H1 (cell line): ENCODE measurements around the gene GLDC. TPM values are rescaled to one million over a fixed set of nuclear protein-coding genes. Genes with fewer than 3 reads are reported as not detected.

Source experiments
- CTCF ChIA-PET: fragments of 300-600 bp; sonication (Branson Sonifier 250); formaldehyde crosslinking; loops from one replicate; lab custom pipeline; 2021; ENCODE audit not compliant: partially characterized antibody; lab: Charles Lee
- POLR2A ChIA-PET: fragments of 300-600 bp; sonication (Branson Sonifier 250); formaldehyde crosslinking; loops from one replicate; lab custom pipeline; 2021; ENCODE audit warnings: inconsistent platforms; ENCODE audit not compliant: partially characterized antibody; lab: Charles Lee
- DNase-seq, 2 experiments: peaks; one replicate each; pipeline versions ENCODE4 v3.0.0 to v3.0.0-alpha.2; 2010 to 2022; ENCODE audit warnings: low spot score in 2 of 2, low read depth in 1 of 2, mixed read lengths in 1 of 2
- FAIRE-seq: peaks from 2 replicates; lab custom pipeline; 2011; peaks lifted over from hg19 to GRCh38; lab: Jason Lieb, UNC
- H2AFZ ChIP-seq: 2 replicates; pipeline ENCODE4 v1.8.1; 2012; ENCODE audit warnings: low read length, inconsistent platforms
- H2AK5ac ChIP-seq: 2 replicates; pipeline ENCODE4 v1.6.1; 2013; ENCODE audit warnings: low read depth, low read length
- H2BK120ac ChIP-seq: replicated peaks from 2 replicates; pipeline ENCODE3; 2013; ENCODE audit warnings: low read depth, low read length, inconsistent platforms
- H2BK12ac ChIP-seq: 2 replicates; pipeline ENCODE4 v1.6.1; 2013; ENCODE audit warnings: low read depth, low read length
- H2BK15ac ChIP-seq: 2 replicates; pipeline ENCODE4 v1.6.1; 2013; ENCODE audit warnings: low read length
- H2BK20ac ChIP-seq: 2 replicates; pipeline ENCODE4 v1.6.1; 2013; ENCODE audit warnings: low read length
- H2BK5ac ChIP-seq: 2 replicates; pipeline ENCODE4 v1.6.1; 2013; ENCODE audit warnings: low read depth, low read length
- H3K14ac ChIP-seq: 2 replicates; pipeline ENCODE4 v1.6.1; 2013; ENCODE audit warnings: inconsistent platforms; ENCODE audit not compliant: insufficient read length
- H3K18ac ChIP-seq: 2 replicates; pipeline ENCODE4 v1.6.1; 2013; ENCODE audit warnings: low read length; ENCODE audit errors: extremely low read depth
- H3K23ac ChIP-seq: 2 replicates; pipeline ENCODE4 v1.6.1; 2013; ENCODE audit warnings: inconsistent platforms; ENCODE audit not compliant: insufficient read length
- H3K23me2 ChIP-seq: 2 replicates; pipeline ENCODE4 v1.6.1; 2013; ENCODE audit warnings: low read depth, low read length
- H3K27ac ChIP-seq: 2 replicates; pipeline ENCODE4 v1.6.1; 2011; ENCODE audit warnings: low read depth, low read length, inconsistent platforms
- H3K27me3 ChIP-seq, 4 experiments: replicated peaks in 1 of 4; 1 replicate in 1 of 4; 2 replicates in 3 of 4; pipeline versions ENCODE4 v1.6.1 to v1.8.1; 2011 to 2013; ENCODE audit warnings: low read length in 3 of 4, mild to moderate bottlenecking in 3 of 4, inconsistent platforms in 2 of 4, mixed read lengths in 2 of 4, moderate library complexity in 1 of 4; ENCODE audit not compliant: control insufficient read depth in 3 of 4, insufficient read depth in 3 of 4; ENCODE audit errors: extremely low read depth in 1 of 4
- H3K36me3 ChIP-seq, 4 experiments: 2 replicates each; pipeline versions ENCODE4 v1.6.1 to v1.8.1; 2011 to 2013; ENCODE audit warnings: mild to moderate bottlenecking in 4 of 4, low read length in 3 of 4, moderate library complexity in 2 of 4, control low read depth in 1 of 4, inconsistent platforms in 1 of 4; ENCODE audit not compliant: insufficient read depth in 4 of 4, control insufficient read depth in 2 of 4
- H3K4ac ChIP-seq: replicated peaks from 2 replicates; pipeline ENCODE3; 2013; ENCODE audit warnings: low read length, low read depth, mixed read lengths, inconsistent platforms; ENCODE audit not compliant: insufficient read length
- H3K4me1 ChIP-seq, 4 experiments: replicated peaks in 1 of 4; 1 replicate in 1 of 4; 2 replicates in 3 of 4; pipeline versions ENCODE4 v1.6.1 to v1.8.1; 2011 to 2013; ENCODE audit warnings: low read length in 3 of 4, inconsistent platforms in 2 of 4, mixed read lengths in 1 of 4; ENCODE audit not compliant: insufficient read depth in 4 of 4, control insufficient read depth in 3 of 4
- H3K4me2 ChIP-seq, 2 experiments: 2 replicates each; pipeline versions ENCODE4 v1.6.1 to v1.8.1; 2011 to 2013; ENCODE audit warnings: low read depth in 2 of 2, low read length in 2 of 2, control low read depth in 1 of 2, inconsistent platforms in 1 of 2, mild to moderate bottlenecking in 1 of 2; ENCODE audit not compliant: insufficient read depth in 1 of 2
- H3K4me3 ChIP-seq, 4 experiments: fragments of 200-600, 300-600 bp in 1 of 4; sonication (generic), shearing (Covaris generic), sonication (Bioruptor Twin) in 1 of 4; 2 replicates each; pipeline versions ENCODE4 v1.5.1 to v1.8.1; 2011 to 2016; ENCODE audit warnings: low read length in 4 of 4, low read depth in 3 of 4, control low read depth in 2 of 4, inconsistent platforms in 2 of 4, mild to moderate bottlenecking in 2 of 4, mixed read lengths in 1 of 4, moderate library complexity in 1 of 4; ENCODE audit not compliant: insufficient read depth in 2 of 4; ENCODE audit errors: extremely low read depth in 1 of 4
- H3K56ac ChIP-seq: replicated peaks from 2 replicates; pipeline ENCODE3; 2013; ENCODE audit warnings: low read depth, mild to moderate bottlenecking, mixed read lengths, low read length, inconsistent platforms; ENCODE audit not compliant: insufficient read length
- H3K79me1 ChIP-seq: 2 replicates; pipeline ENCODE4 v1.6.1; 2013; ENCODE audit warnings: low read depth, low read length, control low read depth
- H3K79me2 ChIP-seq, 2 experiments: 2 replicates each; pipeline versions ENCODE4 v1.6.1 to v1.8.1; 2012 to 2013; ENCODE audit warnings: low read length in 2 of 2, mild to moderate bottlenecking in 2 of 2, inconsistent platforms in 1 of 2; ENCODE audit not compliant: insufficient read depth in 2 of 2, control insufficient read depth in 1 of 2
- H3K9ac ChIP-seq, 4 experiments: replicated peaks in 1 of 4; 1 replicate in 1 of 4; 2 replicates in 3 of 4; pipeline versions ENCODE4 v1.6.1 to v1.8.1; 2011 to 2013; ENCODE audit warnings: low read depth in 3 of 4, low read length in 3 of 4, control low read depth in 2 of 4, mild to moderate bottlenecking in 2 of 4, moderate library complexity in 2 of 4, inconsistent platforms in 1 of 4; ENCODE audit errors: extremely low read depth in 1 of 4
- H3K9me3 ChIP-seq, 2 experiments: 2 replicates each; pipeline versions ENCODE4 v1.6.1 to v1.8.1; 2012 to 2013; ENCODE audit warnings: mild to moderate bottlenecking in 2 of 2, moderate library complexity in 2 of 2, control low read depth in 1 of 2, inconsistent platforms in 1 of 2, low read depth in 1 of 2, low read length in 1 of 2, mixed read lengths in 1 of 2; ENCODE audit not compliant: insufficient read depth in 2 of 2
- H4K20me1 ChIP-seq, 2 experiments: replicated peaks in 1 of 2; 2 replicates each; pipeline versions ENCODE3 to v1.8.1; 2011 to 2013; ENCODE audit warnings: inconsistent platforms in 2 of 2, low read length in 2 of 2, mild to moderate bottlenecking in 1 of 2; ENCODE audit not compliant: insufficient read depth in 2 of 2, control insufficient read depth in 1 of 2
- H4K5ac ChIP-seq: 2 replicates; pipeline ENCODE4 v1.6.1; 2013; ENCODE audit warnings: low read length, low read depth, mixed read lengths, inconsistent platforms; ENCODE audit not compliant: insufficient read length
- H4K8ac ChIP-seq: 2 replicates; pipeline ENCODE4 v1.8.0; 2013; ENCODE audit warnings: mild to moderate bottlenecking, moderate library complexity, low read length, inconsistent platforms; ENCODE audit not compliant: insufficient read depth; ENCODE audit errors: extremely low read depth
- H4K91ac ChIP-seq: replicated peaks from 2 replicates; pipeline ENCODE3; 2013; ENCODE audit warnings: low read length, mixed read lengths, inconsistent platforms; ENCODE audit not compliant: insufficient read length
- EP300 ChIP-seq, 2 experiments: IDR thresholded peaks; 1 replicate in 1 of 2; 2 replicates in 1 of 2; pipeline ENCODE4 v1.6.1; 2011 to 2012; ENCODE audit warnings: low read depth in 2 of 2, low read length in 2 of 2, mild to moderate bottlenecking in 2 of 2, borderline replicate concordance in 1 of 2, inconsistent platforms in 1 of 2, moderate library complexity in 1 of 2
- GTF2F1 ChIP-seq: IDR thresholded peaks from 2 replicates; pipeline ENCODE4 v1.6.1; 2012; ENCODE audit warnings: low read depth, low read length, improper control_type of control experiment, borderline replicate concordance
- JUN ChIP-seq: IDR thresholded peaks from 2 replicates; pipeline ENCODE4 v1.6.1; 2011; ENCODE audit warnings: low read depth, mild to moderate bottlenecking, improper control_type of control experiment, low read length
- POLR2A ChIP-seq, 2 experiments: IDR thresholded peaks; 1 replicate in 1 of 2; 2 replicates in 1 of 2; pipeline ENCODE4 v1.6.1; 2011; ENCODE audit warnings: low read depth in 2 of 2, low read length in 2 of 2, mild to moderate bottlenecking in 2 of 2; ENCODE audit errors: control extremely low read depth in 1 of 2
- WGBS, 2 experiments: shearing (Covaris generic) in 1 of 2; methylation state at CpG; one replicate each; pipeline versions ENCODE4 v1.1.6 to v1.1.7; 2013 to 2015; ENCODE audit warnings: low lambda C conversion rate in 2 of 2, mixed read lengths in 2 of 2, inconsistent platforms in 1 of 2, low coverage in 1 of 2, missing lambda C conversion rate in 1 of 2; ENCODE audit not compliant: insufficient replicate concordance in 2 of 2, insufficient coverage in 1 of 2, insufficient read length in 1 of 2; ENCODE audit errors: extremely low coverage in 1 of 2, missing lambda C conversion rate in 1 of 2; 5-methylcytosine and 5-hydroxymethylcytosine counted together
- polyA plus RNA-seq, 7 experiments: library from polyadenylated mRNA; depleted of rRNA in 3 of 7; stranded (reverse) in 5 of 7; unstranded in 2 of 7; fragments of >200 nt in 5 of 7; fragments of 200-250 nt in 2 of 7; gene quantifications; 1 replicate in 5 of 7; 2 replicates in 1 of 7; 4 replicates in 1 of 7; pipeline versions ENCODE4 v1.2.1 to v1.2.3, GENCODE V29; 2011 to 2013; ENCODE audit warnings: missing spikeins in 2 of 7, mixed read lengths in 2 of 7
- total RNA-seq: library from RNA; stranded (reverse); fragmentation: NEBNext Ultra II Directional; extraction: Animal tissue kit (Norgen Biotek cat#: 25700); gene quantifications from 2 replicates; pipeline ENCODE4 v1.2.1, GENCODE V29; 2021

Gene GLDC
- total and polyA plus RNA-seq, 2 of the 8 experiments (the other 6 are each of a cell fraction or from before 2014, with no cell fraction given), result 48.8 to 101 TPM

- Histone ChIP-seq H4K5ac (no peak overlapping the region), H3K36me3 (peaks cover 0 to 4% (median 0%) of the 10 kb centered on the region in 4 experiments; a peak in 1 of 8 replicates), H3K18ac (no peak overlapping the region), H3K4me3 (no peak overlapping the region), H4K20me1 (no peaks in the 10 kb centered on the region), H2BK120ac (no peak overlapping the region), H3K27ac (no peak overlapping the region), H3K4me1 (no peaks in the 10 kb centered on the region), H3K27me3 (no peaks in the 10 kb centered on the region), H3K9ac (no peak overlapping the region), H3K9me3 (no peaks in the 10 kb centered on the region), H3K23me2 (no peaks in the 10 kb centered on the region), H3K4me2 (no peak overlapping the region), H3K56ac (no peak overlapping the region), H2AFZ (no peak overlapping the region), H4K8ac (no peak overlapping the region), H3K79me1 (no peaks in the 10 kb centered on the region), H4K91ac (no peak overlapping the region), H3K14ac (no peak overlapping the region), H2BK12ac (no peak overlapping the region), H3K4ac (no peak overlapping the region), H3K23ac (no peak overlapping the region), H2BK20ac (no peak overlapping the region), H3K79me2 (no peaks in the 10 kb centered on the region), H2AK5ac (no peak overlapping the region), H2BK15ac (no peak overlapping the region), H2BK5ac (no peak overlapping the region)
- DNase-seq (no peak), FAIRE-seq (no peak)
- TF ChIP-seq POLR2A (IDR thresholded peaks at IDR 0.05; ENCODE audit: control extremely low read depth in 1 of 2, low read depth in 2 of 2, low read length in 2 of 2), result no peak
- TF ChIP-seq JUN, result no peak
- no peak for TF ChIP-seq EP300 (IDR thresholded peaks at IDR 0.05; ENCODE audit: borderline replicate concordance in 1 of 2, low read depth in 2 of 2, low read length in 2 of 2)
- TF ChIP-seq GTF2F1, result no peak
- ChIA-PET POLR2A (interaction anchor here (0.7 to 2.1 kb wide), 5 partner anchors 10 to 314 kb away, joined by 3 to 6 read pairs (median 4); no protein-coding TSS in a partner anchor), CTCF (interaction anchor here (1.1 to 1.4 kb wide), 3 partner anchors 22 to 238 kb away, joined by 3 to 4 read pairs (median 3); no protein-coding TSS in a partner anchor)
- 92% methylated on average over 3 of the region's 3 CpGs; no CpG with 5 or more reads in 1 of the 2 experiments for WGBS, 2 experiments
Measured at GRCh38 chr9:6672118-6672517, 26.6 kb upstream of the GLDC start.
